GM19238 (cell line): ENCODE measurements around the gene OTOF.

ENCODE experiments used
- DNase-seq: peaks from one replicate; pipeline ENCODE4 v3.0.0; 2011; ENCODE audit warnings: low spot score; ENCODE audit not compliant: insufficient read length

Gene OTOF

GRCh38 chr2:26465981-26466471 is 11.9 kb downstream of the OTOF start:
- DNase-seq = no peak

GRCh38 chr2:26465266-26465925 is 12.5 kb downstream of the OTOF start:
- DNase-seq = no peak

GRCh38 chr2:26464390-26465265 is 13.3 kb downstream of the OTOF start:
- DNase-seq = no peak

GRCh38 chr2:26463244-26464192 is 14.4 kb downstream of the OTOF start:
- no peak for DNase-seq

- no peak for DNase-seq
Measured at GRCh38 chr2:26462511-26463243, 15.2 kb downstream of the OTOF start.

- DNase-seq = no peak
Measured at GRCh38 chr2:26462100-26462499, 15.8 kb downstream of the OTOF start.

GRCh38 chr2:26461601-26462023 is 16.3 kb downstream of the OTOF start:
- DNase-seq = no peak

DNA sequence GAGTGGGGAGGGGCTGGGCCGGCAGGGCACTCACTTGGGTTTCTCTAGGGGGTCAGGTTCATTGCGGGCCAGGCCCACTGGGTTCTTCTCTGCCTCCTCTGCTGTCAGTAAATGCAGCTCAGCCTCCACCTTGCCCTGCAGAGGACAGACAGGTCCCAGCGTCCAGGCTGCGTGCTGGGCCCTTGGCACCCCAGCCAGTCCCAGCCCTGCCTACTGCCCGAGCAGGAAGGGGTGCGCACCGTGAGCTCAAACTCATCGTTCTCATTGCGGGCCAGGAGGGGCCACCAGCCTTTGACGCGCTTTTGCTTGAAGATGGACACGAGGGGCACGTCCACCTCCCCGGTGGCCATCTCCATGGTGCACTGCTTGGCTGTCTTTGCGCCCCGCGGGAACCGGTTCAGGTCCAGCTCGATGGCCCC is 17.3 kb downstream of the OTOF start:
- DNase-seq = no peak

GRCh38 chr2:26459991-26460612 is 17.8 kb downstream of the OTOF start:
- DNase-seq = no peak

GRCh38 chr2:26458365-26459042 is 19.4 kb downstream of the OTOF start:
- no peak for DNase-seq

GRCh38 chr2:26457695-26458364 is 20.1 kb downstream of the OTOF start:
- no peak for DNase-seq

- DNase-seq = no peak
Measured at GRCh38 chr2:26457251-26457666, 20.7 kb downstream of the OTOF start.

DNA sequence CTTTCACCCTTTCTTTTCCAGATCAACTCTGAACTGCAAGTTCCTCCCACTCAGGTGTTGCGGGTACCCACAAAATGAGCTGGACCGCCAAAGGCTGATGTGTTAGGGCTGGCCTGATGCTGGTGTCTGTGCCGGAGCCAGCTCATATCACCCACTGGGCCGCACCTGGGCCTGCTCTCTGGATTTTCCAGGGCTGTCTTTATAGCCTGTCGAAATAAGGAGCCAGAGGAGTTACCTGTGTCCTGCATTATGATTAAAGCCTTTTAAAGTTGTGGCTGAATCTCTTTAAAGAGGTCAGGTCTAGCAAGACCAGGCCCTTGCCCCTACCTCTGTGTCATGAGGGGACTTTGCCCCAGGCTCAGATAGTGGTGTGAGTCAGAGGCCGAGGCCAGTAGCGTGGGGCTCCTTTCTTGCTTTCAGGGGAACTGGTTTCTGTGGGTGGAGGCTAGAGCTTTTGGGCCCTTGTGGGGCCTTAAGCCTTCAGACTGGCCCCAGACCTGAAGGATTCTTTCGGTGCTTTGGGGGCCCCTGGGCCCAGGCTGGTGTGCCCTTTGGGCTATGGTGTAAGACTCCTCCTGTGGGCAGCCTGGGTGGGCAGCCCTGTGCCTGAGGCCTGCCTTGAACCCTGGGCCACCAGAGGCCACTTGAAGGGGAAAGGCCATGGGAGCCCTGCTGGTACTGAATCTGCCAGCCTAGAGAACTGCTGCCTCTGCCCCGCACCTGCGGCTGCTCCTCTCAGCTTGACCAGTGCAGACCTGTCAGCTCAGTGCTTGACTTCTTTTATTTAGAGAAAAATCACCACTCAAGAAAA is 21.3 kb downstream of the OTOF start:
- no peak for DNase-seq

DNA sequence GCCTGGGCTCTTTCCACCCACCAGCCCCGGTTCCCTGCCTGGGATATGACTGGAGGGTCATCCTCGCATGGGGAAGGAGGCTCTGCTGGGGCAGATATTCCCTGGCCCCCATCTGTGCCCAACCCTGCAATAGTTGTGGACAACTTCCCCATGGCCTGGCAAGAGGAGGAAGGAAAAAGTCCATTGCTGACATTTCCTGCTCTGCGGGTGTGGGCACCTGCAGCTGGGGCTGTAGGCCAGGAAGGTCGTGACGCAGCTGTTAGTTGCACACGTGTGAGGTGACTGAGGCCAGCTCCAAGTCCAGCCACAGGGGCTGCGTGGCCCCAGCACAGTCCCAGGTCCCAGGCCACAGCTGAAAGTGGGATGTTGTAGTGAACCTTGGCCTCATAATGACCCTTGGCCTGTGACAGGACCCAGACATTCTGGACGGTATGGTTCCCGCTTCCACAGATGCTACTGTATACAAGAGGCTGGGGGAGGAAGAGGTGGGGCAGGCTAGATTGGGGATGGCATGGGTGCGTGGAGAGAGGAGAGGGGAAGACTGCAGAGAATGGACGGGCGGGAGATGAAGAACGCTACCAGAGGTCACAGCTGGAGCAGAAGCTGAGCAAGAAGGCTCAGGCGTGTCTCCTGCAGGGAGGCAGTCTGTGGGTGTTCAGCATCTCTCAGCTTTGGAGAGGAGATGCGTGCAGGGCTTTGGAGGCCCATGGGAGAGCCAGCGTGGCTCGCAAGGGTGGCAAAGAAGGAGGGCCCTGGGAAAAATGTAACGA is 22.1 kb downstream of the OTOF start:
- DNase-seq = no peak

DNA sequence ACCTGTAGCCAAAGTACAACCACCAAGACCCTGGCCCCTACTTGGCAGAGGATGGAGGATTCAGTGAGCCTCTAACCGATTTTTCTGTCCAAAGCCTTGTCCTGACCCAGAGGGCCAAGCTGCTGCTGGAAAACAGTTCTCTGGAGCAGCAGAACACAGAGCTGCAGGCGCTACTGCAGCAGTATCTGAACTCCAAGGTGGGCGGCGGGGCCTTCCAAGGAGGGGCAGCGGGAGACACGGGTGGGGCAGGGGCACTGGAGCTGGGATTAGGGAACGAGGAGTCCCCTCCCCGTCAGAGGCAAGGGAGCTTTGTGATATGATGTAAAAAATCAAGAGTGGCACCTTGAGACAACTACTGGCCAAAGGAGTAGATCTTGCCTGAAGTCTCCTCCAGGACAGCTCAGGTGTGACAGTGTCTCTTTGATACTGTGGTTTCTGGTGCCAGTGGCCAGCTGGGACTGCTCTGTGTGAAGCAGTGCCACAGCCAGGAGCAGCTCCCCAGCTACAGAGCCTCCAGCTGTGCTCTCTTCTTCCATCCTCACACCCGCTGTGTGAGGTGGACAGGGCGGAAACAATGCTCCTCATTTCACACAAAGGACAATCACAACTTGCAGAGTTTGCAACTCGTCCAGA is 22.8 kb downstream of the OTOF start:
- DNase-seq = no peak

DNA sequence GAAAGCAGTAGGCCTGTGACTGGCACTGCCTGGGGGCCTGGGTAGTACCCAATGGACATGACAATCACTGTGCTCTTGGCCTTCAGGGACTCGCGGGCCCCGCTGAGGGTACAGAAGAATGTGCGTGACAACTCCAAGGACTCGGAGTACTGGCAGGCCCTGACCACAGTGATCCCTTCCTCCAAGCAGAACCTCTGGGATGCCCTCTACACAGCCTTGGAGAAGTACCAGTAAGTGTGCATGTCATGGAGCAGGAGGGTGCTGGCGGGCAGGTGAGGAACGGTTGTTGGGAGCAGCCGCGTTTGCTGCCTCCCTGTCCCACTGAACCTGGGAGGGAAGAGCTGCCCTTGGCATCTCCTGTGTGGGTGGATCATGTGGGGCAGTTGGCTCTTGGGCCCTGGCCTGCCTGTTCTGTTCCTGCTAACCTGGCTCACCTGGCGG is 23.3 kb downstream of the OTOF start:
- no peak for DNase-seq
